NCI-H187 treated with DMSO at 0.1 percent for 48 hours (cell line): ENCODE measurements around the gene PTPRN.
A peak's percentile ranks its signal among the peaks of the same experiment; 100 is the strongest.

Experiments
- DNase-seq: peaks from one replicate; lab custom pipeline; 2025; lab: John Stamatoyannopoulos, UW

Gene PTPRN

GRCh38 chr2:219308142-219309101 lies 779 bp downstream of the PTPRN start:
- no peak for DNase-seq

GRCh38 chr2:219306047-219306446 lies 3.2 kb downstream of the PTPRN start:
- DNase-seq, result no peak

GRCh38 chr2:219304223-219304622 lies 5.0 kb downstream of the PTPRN start:
- DNase-seq, result no peak

- no peak for DNase-seq
Observed at GRCh38 chr2:219302412-219302968, 6.7 kb downstream of the PTPRN start.

- no peak for DNase-seq
Observed at GRCh38 chr2:219300022-219300421, 9.2 kb downstream of the PTPRN start.

GRCh38 chr2:219299372-219299760 lies 9.8 kb downstream of the PTPRN start:
- DNase-seq, result no peak

GRCh38 chr2:219298759-219299371 lies 10.3 kb downstream of the PTPRN start:
- DNase-seq, result peak; percentile 2

GRCh38 chr2:219297766-219298456 lies 11.3 kb downstream of the PTPRN start:
- no peak for DNase-seq

GRCh38 chr2:219296631-219297391 lies 12.4 kb downstream of the PTPRN start:
- DNase-seq, result no peak

- DNase-seq, result no peak
Observed at GRCh38 chr2:219296142-219296541, 13.1 kb downstream of the PTPRN start.

GRCh38 chr2:219294356-219295351 lies 14.5 kb downstream of the PTPRN start:
- DNase-seq, result peak; percentile 2

GRCh38 chr2:219293736-219294231 lies 15.4 kb downstream of the PTPRN start:
- no peak for DNase-seq

GRCh38 chr2:219292616-219293015 lies 16.6 kb downstream of the PTPRN start:
- DNase-seq, result no peak

- no peak for DNase-seq
Observed at GRCh38 chr2:219291910-219292490, 17.2 kb downstream of the PTPRN start.

GRCh38 chr2:219291394-219291793 lies 17.8 kb downstream of the PTPRN start:
- DNase-seq, result no peak

GRCh38 chr2:219290381-219291171 lies 18.6 kb downstream of the PTPRN start:
- no peak for DNase-seq

GRCh38 chr2:219289537-219290361 lies 19.5 kb downstream of the PTPRN start:
- no peak for DNase-seq

GRCh38 chr2:219289195-219289536 lies 20.0 kb downstream of the PTPRN start:
- no peak for DNase-seq
